Measurements from ENCODE around the gene CXCL1. TPM values are rescaled to one million over a fixed set of nuclear protein-coding genes. Genes with fewer than 3 reads are reported as not detected.

Gene CXCL1
- polyA plus RNA-seq, 1 experiment: 2.1 TPM

DNA sequence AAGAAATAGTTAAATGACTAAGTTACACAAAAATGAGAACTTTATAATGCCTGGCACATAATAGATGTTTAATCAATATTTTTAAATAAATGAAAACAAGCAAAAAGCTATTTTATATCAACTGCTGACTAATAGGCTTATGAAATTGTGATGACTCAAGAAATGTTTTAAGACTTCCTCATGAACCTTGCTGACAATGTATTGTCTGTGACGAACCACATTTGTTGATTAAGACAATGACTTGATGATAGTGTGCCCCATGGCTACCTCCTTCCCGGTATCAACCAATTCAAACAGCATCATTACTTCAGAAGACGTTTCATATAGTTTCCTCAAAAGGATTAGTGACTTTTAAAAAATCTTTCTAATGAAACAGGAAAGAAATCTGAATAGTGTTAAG is 24.8 kb upstream of the CXCL1 start:
- POLR2A ChIA-PET: interaction anchor here (1.3 kb wide), 1 partner anchor 15 kb away, joined by 3 read pairs; no protein-coding TSS in a partner anchor
- H3K27me3 ChIP-seq (ENCODE audit: control insufficient read depth, insufficient read depth, low read length): no peaks in the 10 kb centered on the region
- H3K27ac ChIP-seq (ENCODE audit: low read depth, low read length): no peak overlapping the region
- no peak for DNase-seq (ENCODE audit: low read depth, low spot score)
- CTCF ChIA-PET: interaction anchor here (0.9 kb wide), 1 partner anchor 290 kb away, joined by 3 read pairs; no protein-coding TSS in a partner anchor
- no peak overlapping the region for H3K4me3 ChIP-seq (ENCODE audit: low read depth, low read length)
- H3K9me3 ChIP-seq (ENCODE audit: control insufficient read depth, insufficient read depth, low read length): no peaks in the 10 kb centered on the region
- TF ChIP-seq, protein P1, sequence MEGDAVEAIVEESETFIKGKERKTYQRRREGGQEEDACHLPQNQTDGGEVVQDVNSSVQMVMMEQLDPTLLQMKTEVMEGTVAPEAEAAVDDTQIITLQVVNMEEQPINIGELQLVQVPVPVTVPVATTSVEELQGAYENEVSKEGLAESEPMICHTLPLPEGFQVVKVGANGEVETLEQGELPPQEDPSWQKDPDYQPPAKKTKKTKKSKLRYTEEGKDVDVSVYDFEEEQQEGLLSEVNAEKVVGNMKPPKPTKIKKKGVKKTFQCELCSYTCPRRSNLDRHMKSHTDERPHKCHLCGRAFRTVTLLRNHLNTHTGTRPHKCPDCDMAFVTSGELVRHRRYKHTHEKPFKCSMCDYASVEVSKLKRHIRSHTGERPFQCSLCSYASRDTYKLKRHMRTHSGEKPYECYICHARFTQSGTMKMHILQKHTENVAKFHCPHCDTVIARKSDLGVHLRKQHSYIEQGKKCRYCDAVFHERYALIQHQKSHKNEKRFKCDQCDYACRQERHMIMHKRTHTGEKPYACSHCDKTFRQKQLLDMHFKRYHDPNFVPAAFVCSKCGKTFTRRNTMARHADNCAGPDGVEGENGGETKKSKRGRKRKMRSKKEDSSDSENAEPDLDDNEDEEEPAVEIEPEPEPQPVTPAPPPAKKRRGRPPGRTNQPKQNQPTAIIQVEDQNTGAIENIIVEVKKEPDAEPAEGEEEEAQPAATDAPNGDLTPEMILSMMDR (IDR thresholded peaks at IDR 0.05; ENCODE audit: low read depth, low read length): no peak

GRCh38 chr4:73844806-73845205 is 24.4 kb upstream of the CXCL1 start:
- DNase-seq (ENCODE audit: low read depth, low spot score): no peak
- no peak overlapping the region for H3K27ac ChIP-seq (ENCODE audit: low read depth, low read length)
- no peak overlapping the region for H3K4me3 ChIP-seq (ENCODE audit: low read depth, low read length)
- no peaks in the 10 kb centered on the region for H3K9me3 ChIP-seq (ENCODE audit: control insufficient read depth, insufficient read depth, low read length)
- ChIA-PET POLR2A (interaction anchor here (1.3 kb wide), 1 partner anchor 15 kb away, joined by 3 read pairs; no protein-coding TSS in a partner anchor), CTCF (no interaction called here)
- H3K27me3 ChIP-seq (ENCODE audit: control insufficient read depth, insufficient read depth, low read length): no peaks in the 10 kb centered on the region
- TF ChIP-seq, protein P1 (IDR thresholded peaks at IDR 0.05; ENCODE audit: low read depth, low read length): no peak

- ChIA-PET POLR2A (no interaction called here), CTCF (no interaction called here)
- H3K27ac ChIP-seq (ENCODE audit: low read depth, low read length): no peak overlapping the region
- TF ChIP-seq, protein P1 (IDR thresholded peaks at IDR 0.05; ENCODE audit: low read depth, low read length): no peak
- no peak overlapping the region for H3K4me3 ChIP-seq (ENCODE audit: low read depth, low read length)
- no peaks in the 10 kb centered on the region for H3K27me3 ChIP-seq (ENCODE audit: control insufficient read depth, insufficient read depth, low read length)
- no peaks in the 10 kb centered on the region for H3K9me3 ChIP-seq (ENCODE audit: control insufficient read depth, insufficient read depth, low read length)
- no peak for DNase-seq (ENCODE audit: low read depth, low spot score)
Measured at GRCh38 chr4:73847526-73848182, 21.5 kb upstream of the CXCL1 start.

DNA sequence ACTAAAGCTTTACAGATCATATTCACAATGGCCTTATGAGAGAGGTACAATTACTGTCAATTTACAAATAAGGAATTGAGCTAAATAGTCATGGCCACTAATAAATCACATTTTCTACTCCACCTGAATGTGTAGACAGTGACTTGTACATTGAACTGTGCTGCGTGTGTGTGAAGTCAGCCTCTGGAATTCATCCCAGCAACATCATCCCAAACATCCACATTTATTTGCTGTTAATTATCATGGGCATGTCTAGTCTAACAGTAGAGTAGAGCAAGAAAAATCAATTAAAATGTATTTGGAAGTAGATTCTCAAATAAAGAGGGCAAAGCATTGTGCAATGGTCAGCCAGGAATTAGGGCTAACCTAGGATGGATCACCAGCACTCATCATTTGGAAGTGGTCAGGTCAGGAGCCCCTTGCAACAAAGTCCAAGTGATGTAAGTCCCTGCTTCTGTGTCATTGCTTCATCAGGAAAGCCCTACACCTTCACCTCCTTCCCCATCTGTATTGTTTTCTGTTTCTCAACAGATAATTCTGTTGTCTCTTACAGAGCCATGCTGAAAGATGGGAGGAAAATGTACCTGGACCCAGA is 20.9 kb upstream of the CXCL1 start:
- Histone ChIP-seq H3K27me3 (ENCODE audit: control insufficient read depth, insufficient read depth, low read length) (no peaks in the 10 kb centered on the region), H3K9me3 (ENCODE audit: control insufficient read depth, insufficient read depth, low read length) (no peaks in the 10 kb centered on the region), H3K27ac (ENCODE audit: low read depth, low read length) (no peak overlapping the region), H3K4me3 (ENCODE audit: low read depth, low read length) (no peak overlapping the region)
- TF ChIP-seq, protein P1 (IDR thresholded peaks at IDR 0.05; ENCODE audit: low read depth, low read length): no peak
- POLR2A ChIA-PET: no interaction called here
- DNase-seq (ENCODE audit: low read depth, low spot score): no peak
- CTCF ChIA-PET: no interaction called here

GRCh38 chr4:73850261-73850970 is 18.8 kb upstream of the CXCL1 start:
- TF ChIP-seq, protein P1 (IDR thresholded peaks at IDR 0.05; ENCODE audit: low read depth, low read length): no peak
- no peaks in the 10 kb centered on the region for H3K9me3 ChIP-seq (ENCODE audit: control insufficient read depth, insufficient read depth, low read length)
- H3K4me3 ChIP-seq (ENCODE audit: low read depth, low read length): no peak overlapping the region
- H3K27me3 ChIP-seq (ENCODE audit: control insufficient read depth, insufficient read depth, low read length): no peaks in the 10 kb centered on the region
- POLR2A ChIA-PET: no interaction called here
- CTCF ChIA-PET: interaction anchor here (0.9 kb wide), 1 partner anchor 284 kb away, joined by 3 read pairs; no protein-coding TSS in a partner anchor
- H3K27ac ChIP-seq (ENCODE audit: low read depth, low read length): no peak overlapping the region
- DNase-seq (ENCODE audit: low read depth, low spot score): no peak

Measured in AG04450 (cell line).